Measurements from ENCODE around the gene UNCX.

GRCh38 chr7:1245524-1246050 lies 12.9 kb downstream of the UNCX start:
- TF ChIP-seq CTCF (IDR thresholded peaks at IDR 0.05), result no peak
- no peak for TF ChIP-seq POLR2A (IDR thresholded peaks at IDR 0.05)

Data from heart left ventricle (tissue), 13 donors.